GM08714 (cell line): ENCODE results near the gene DNAJA4.

ENCODE experiments used
- H3K4me3 ChIP-seq: fragments of 200-500 bp; sonication (Bioruptor generic); 2 replicates; pipeline ENCODE4 v1.5.1; 2014; ENCODE audit warnings: mild to moderate bottlenecking, low read length, inconsistent platforms
- ZNF274 ChIP-seq: IDR thresholded peaks from 2 replicates; pipeline ENCODE4 v1.6.1; 2012; ENCODE audit warnings: mild to moderate bottlenecking, low read depth, low read length

DNAJA4 gene

DNA sequence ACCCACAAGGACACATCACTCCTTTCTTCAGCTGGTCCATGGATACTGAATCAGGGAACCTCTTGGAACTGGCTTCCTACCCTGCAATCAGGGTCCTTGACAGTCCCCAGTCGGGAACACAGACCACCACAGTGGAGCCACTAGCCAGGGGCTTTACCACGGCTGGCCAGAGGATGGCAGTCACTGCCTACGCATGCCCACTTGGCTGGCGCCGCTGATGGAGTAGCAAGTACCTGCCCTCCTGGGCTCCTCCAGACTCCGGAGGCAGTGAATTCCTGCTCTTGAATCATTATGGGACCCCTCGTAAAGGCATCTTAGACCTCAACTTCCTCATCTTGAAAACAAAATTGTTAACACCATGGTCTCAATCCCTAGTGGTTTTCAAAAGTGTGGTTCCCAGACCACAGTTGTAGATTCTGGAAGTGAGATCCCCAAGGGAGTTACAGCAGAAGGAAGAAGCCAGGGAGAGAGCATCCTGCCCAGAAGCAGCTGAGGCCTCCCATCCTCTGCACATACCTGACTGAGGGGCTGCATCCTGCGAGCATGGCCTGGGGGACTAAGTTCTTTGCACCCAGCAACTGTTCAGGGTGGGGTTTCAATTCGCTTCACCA is 44.2 kb downstream of the DNAJA4 start:
- H3K4me3 ChIP-seq, result no peak overlapping the region

DNA sequence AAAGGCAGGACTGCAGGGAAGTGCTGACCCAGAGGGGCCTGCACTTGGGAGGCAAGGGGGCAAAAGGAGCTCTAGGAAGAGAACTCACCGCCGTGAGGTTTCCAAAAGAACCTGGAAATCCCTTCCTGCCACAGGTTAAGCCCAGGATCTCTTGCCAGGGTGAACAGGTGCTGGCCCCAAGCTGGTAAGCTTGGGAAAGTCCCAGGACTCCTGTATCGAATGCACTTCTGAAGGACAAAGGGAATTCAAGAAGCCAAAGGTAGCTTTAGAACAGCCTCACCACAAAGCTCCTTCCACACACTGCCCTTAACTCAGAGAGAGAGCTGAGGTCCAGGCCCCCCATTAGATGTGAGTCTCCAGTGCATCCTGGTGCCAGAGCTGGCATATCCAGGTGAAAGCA is 46.9 kb downstream of the DNAJA4 start:
- no peak overlapping the region for H3K4me3 ChIP-seq
- TF ChIP-seq ZNF274, result no peak

More for the DNA sequence above, 44.2 kb downstream of the DNAJA4 start:
- TF ChIP-seq ZNF274, result no peak

DNA sequence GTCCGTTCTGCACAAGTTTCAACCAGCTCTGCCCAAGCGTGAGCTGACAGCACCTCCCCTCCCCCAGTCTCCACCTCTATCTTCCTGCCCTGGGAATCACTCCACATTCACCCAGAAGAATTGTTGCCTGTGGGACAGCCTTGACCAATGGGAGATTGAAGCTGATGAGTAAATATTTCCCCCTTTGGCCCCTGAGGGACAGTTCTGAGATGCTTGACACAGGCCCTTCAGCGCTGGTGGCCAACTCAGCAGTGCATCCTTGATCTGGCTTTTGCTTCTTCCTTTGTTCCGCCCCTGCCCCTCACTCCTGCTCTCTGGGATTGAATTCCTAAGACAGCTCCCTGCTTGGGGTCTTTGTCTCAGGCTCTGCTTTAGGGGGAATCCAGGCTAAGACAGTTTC is 48.2 kb downstream of the DNAJA4 start:
- TF ChIP-seq ZNF274, result no peak
- H3K4me3 ChIP-seq, result no peak overlapping the region

DNA sequence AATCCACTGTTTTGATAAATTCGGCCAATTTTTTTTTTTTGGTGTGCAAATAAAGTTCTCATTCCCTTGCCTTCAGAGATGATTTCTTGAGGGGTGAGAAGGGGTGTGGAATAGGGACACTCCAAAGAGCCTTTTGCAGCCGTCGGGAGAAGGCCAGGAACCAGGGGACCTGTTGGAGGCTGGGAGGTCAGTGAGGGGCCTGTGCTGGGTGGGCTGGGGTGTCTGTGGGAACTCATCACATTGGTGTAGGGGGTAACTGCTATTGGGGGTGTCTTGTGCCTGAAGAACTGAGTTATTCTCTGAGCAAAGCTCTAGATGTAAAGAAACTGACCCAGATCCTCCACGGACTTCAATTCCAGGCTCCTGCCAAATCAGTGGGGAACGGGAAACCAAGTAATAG is 48.6 kb downstream of the DNAJA4 start:
- TF ChIP-seq ZNF274, result no peak
- no peak overlapping the region for H3K4me3 ChIP-seq

DNA sequence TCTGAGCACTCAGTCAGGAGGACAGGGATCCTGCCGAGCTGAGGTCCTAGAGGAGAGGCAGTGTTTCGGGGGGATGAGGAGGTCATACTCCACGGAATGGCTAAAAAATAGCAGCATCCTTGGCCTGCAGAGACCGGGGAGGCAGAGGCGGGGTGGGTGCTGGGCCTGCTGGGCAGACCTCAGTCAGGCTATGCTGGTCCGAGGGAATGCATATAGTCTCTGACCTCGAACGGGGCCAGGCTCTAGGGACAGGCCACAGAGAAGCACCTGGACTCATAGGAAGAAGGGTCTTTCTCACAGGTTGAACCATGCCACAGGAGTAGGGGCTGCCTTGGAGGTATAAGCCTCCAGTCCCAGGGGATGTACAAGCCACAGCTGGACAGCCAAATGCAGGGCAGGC is 49.0 kb downstream of the DNAJA4 start:
- no peak overlapping the region for H3K4me3 ChIP-seq
- no peak for TF ChIP-seq ZNF274

DNA sequence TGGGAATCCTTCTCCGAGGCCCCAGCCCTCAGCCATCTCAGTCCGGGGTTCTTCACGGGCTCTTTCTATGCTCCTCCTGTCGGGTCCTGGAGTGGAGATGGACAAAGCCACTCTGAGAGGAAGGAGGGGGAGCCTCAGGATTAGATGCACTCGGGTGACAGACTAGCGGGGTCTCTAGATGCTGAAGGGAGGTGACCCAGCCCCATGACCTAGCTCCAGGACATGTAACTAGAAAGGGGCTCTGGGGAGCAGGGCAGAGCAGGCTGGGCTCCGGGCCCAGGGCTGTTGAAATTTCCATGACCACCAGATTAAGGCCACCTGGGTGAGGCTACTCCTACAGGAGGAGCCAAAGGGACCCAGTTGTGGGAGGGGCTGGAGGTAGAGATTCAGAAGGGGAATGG is 49.8 kb downstream of the DNAJA4 start:
- H3K4me3 ChIP-seq, result no peak overlapping the region
- no peak for TF ChIP-seq ZNF274

DNA sequence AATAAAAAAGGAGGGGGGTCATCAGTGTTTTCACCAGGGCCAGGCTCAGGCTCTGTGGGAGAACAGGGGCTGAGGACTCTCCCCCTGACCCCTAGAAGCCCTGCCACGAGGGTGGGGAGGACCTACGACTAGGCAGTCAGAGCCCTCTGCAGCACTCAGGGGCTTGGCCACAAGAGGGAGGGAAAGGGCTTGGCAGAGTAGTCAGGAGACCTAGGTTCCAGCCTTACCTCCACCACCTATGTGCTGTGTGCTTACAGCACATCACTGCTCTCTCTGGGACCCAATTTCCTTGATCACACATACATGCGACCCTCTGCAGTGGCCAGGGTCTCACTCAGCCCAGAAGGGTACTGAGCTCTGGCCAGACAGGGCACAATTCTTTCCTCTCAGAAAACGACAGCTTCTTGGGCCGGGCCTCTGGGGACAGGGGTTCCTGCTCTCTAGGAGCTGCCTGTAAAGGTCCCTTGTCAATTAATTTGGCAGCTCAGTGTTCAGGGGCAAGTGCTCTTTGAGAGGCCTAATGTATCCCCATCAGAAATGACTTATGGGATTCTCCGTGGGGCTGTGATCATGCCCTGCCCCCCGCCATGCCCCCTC is 51.4 kb downstream of the DNAJA4 start:
- TF ChIP-seq ZNF274, result no peak
- H3K4me3 ChIP-seq, result no peak overlapping the region

DNA sequence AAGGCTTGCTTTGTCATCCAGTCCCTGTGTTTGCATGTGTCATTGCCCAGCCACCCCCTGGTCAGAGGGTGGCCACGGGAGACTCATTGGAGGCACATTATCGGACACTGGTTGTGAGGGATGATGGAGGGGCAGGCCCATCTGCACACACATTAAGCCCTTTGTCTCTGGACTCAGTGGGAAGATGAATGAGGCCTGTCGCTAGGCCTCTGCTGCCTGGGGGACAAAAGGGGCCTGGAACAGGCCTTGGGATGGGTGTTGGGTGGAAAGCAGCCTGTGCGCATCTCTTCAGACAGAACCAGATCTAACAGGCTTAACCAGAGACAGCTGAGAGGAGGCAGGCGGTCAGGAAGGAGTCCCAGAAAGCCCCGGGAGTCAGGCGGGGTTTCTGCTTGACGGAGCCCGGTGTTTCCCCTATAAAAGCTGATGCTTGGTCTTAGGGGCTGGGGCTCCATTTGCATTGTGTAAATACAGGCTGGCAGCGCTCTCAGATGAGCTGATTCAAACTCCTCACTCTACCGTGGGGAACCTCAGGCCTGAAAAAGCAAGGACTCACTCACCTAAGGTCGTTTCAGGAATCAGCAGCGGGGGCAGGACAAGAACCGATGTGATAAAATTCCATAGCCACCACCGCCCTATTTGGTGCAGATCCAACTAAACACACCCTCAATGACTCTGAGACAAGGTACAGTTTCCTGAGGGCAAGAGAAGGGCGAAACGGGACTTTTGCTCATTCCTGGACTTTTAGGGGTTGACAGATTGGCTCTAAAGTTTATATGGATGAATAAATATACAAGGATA is 52.1 kb downstream of the DNAJA4 start:
- TF ChIP-seq ZNF274, result no peak
- H3K4me3 ChIP-seq, result no peak overlapping the region

DNA sequence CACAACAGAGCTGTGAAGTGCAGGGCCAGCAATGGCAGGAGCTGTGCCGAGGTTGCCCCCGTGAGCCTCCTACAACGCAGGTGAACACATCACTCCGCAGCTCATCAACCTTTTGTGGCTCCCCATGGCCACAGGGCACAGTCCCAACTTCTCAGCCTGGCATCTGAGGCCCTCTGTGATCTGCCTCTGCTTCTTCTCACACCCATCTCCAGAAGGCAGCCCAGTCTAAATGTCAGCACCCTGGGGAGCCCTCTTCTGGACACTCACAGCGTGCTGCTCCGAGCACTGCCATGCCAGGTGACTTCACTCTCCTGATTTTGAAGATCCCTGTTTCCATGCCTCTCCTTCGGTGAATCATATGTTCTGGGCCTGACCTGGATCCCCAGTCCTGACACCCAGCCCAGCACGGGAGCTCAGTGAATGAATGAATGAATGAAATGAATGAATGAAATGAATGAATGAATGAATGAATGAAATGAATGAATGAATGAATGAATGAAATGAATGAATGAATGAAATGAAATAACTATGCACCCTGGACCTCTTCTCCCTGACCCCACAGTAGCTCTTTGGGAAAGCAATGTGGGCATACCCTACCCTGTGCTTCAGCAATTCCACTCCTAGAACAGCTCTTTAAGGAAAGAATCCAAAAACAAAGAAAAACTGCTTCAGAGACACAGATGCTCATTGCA is 52.9 kb downstream of the DNAJA4 start:
- no peak for TF ChIP-seq ZNF274
- no peak overlapping the region for H3K4me3 ChIP-seq

DNA sequence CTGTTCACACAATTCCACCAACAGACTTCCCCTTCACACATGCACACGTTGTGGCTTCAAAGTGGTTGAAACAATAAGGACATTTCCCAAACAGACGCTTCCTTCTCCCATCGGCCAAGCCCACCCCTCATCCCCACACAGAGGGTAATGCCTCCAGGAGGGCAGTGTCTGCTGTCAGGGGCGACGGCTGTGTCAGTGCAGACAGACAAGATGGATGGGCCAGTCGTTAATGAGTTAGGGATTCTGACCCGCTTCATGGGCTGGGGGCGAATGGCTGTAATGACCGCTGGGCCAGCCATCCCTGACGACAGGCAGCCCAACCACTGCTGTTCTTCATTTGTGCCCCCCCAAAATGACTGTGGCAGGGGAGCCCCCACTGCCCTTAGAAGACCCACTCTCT is 55.2 kb downstream of the DNAJA4 start:
- H3K4me3 ChIP-seq, result no peak overlapping the region

DNA sequence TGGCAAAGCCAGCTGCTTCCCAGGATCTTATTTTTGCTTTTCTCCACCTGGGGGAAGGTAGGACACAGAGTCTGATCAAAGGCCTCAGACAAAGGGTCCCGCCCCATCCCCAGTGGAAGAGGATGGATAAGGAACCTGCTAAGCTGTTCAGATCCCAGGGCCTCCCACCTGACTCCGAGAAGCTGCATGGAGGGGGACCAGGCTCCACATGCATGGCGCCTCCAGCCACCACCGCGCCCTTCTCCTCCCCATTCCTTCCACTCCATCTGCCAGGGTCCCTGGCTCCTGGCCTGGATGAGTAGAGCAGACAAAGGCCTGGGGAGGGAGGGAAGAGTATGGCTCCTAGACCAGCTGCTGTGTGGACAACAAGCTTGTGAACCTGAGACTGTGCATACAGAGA is 55.8 kb downstream of the DNAJA4 start:
- no peak overlapping the region for H3K4me3 ChIP-seq
- TF ChIP-seq ZNF274, result no peak

More for the DNA sequence above, 55.2 kb downstream of the DNAJA4 start:
- no peak for TF ChIP-seq ZNF274

DNA sequence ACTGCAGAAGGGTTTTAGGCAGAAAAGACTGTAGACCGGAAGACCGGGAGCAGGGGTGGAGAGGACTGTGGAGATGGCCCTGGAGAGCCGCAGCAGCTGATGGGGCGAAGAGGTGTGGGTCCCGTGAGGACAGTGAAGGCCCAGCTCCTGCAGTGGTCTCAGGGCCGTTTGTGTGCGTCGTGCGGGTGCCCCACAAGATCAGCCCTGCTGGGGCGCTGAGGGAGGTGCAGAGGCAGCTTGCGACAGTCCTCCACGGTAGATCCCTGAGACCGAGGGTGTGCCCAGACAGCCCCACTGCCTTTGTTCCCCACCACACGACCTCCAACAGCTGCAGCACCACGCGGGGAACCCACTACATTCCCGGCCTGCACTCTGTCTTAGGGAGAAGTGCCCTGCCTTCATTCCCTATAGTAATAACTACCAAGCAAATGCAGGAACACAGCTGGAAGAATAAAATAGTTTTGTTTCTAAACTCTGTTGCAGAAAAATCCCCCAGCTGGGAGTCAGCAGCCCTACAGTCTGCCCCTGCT is 56.7 kb downstream of the DNAJA4 start:
- no peak overlapping the region for H3K4me3 ChIP-seq
- TF ChIP-seq ZNF274, result no peak

DNA sequence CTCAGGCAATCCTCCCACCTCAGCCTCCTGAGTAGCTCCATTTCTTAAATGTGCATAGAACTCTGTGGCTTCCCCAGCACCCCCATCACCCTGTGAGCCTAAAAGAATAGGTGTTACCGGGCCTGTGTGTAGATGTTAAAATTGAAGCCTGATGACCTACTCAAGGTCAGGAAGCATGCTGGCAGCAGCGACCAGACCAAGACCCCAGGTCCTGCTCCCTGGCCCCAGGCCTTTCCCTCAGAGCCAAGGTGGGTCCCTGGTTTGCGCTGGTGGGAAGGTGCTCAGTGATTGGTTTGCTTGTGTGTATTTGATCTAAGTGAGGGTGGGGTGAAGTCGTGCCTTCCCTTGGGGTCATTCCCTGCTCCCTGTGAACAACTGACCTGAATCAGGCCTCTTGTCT is 57.4 kb downstream of the DNAJA4 start:
- no peak for TF ChIP-seq ZNF274
- H3K4me3 ChIP-seq, result no peak overlapping the region

DNA sequence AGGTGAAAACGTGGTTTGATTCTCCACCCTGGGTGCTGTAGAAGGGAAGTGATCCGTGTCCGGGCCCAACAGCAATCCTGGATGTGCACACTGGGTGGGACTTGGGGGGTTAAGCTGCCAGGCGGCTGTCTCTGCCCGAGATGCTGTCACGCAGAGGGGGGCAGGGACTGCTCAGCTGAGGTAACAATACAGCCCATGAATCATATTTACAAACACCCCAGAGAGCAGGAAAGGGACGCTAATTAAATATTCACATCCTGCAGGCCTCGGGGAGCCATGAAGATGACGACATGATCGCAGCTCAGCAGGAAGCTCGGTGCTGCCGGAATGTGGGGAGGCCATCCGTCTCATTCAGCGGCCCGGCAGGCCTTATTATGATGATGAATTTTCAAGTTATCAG is 57.9 kb downstream of the DNAJA4 start:
- no peak overlapping the region for H3K4me3 ChIP-seq
- no peak for TF ChIP-seq ZNF274

DNA sequence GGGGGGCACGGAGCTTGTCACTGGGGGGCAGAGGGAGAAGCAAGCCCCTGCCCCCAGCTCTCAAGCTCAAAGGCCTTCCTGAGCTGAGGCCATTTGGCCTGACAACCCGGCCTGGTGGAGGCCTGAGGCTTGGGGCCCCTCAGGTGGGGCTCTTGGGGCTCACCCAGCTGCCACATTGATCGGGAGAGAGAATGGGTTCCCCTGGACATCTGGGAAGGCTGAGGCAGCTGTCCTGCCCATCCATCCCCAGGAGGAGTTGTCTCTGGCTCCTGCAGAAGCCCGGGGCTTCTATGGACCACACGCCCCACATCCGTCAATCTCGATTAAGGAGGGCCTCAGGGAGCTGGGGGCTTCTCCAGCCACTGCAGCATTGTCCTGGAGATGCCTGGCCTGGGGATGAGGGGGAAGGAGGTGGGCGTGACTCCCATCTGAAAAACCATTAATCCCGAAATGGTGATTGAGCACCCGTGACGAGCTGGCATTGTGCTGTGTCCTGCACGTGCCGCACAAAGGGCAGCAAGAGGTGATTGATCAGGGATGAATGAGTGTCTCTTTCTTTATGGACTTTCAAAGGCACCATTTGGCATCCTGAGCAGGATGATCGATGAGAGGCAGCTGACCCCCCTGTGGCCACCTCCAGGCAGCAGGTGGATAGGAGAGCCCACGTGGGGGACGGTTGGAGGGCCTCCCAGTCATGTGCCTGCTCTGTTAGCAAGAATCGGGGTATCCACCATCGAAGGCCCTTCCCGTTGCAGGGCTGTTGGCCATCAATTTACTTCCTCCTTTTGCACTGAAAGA is 58.6 kb downstream of the DNAJA4 start:
- TF ChIP-seq ZNF274, result no peak
- H3K4me3 ChIP-seq, result no peak overlapping the region
